ENCODE data around the gene UBALD2.
"Not testable (repeated sequence)": the region's sequence is repeated elsewhere in the genome, so short reads cannot be mapped to it uniquely, and the experiment has no call there.

The UBALD2 gene

GRCh38 chr17:76278268-76278908, 13.2 kb downstream of the UBALD2 start:
- no peak for DNase-seq

- peak; percentile 70 for DNase-seq
Observed at GRCh38 chr17:76278952-76279741, 14.0 kb downstream of the UBALD2 start.

- DNase-seq = no peak
Observed at GRCh38 chr17:76279742-76280287, 14.7 kb downstream of the UBALD2 start.

DNA sequence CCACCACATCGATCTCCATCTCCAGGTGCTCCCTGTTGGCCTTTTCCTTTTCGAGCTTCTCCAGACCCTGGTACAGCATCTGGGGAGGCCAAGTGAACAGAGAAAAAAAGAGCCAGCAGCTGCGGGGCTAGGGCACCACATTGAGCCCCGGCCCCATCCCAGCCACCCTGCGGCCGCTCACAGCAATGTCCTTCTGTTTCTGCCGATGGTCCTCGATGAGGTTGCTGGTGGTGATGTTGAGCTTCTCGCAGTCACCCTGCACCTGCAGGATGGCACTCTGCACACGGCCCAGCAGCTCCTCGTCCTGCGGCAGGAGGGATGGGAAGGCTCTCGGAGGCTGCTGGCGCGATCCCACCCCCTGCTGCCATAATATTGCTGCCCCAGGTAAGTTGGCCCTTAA, 15.5 kb downstream of the UBALD2 start:
- no peak for DNase-seq

DNA sequence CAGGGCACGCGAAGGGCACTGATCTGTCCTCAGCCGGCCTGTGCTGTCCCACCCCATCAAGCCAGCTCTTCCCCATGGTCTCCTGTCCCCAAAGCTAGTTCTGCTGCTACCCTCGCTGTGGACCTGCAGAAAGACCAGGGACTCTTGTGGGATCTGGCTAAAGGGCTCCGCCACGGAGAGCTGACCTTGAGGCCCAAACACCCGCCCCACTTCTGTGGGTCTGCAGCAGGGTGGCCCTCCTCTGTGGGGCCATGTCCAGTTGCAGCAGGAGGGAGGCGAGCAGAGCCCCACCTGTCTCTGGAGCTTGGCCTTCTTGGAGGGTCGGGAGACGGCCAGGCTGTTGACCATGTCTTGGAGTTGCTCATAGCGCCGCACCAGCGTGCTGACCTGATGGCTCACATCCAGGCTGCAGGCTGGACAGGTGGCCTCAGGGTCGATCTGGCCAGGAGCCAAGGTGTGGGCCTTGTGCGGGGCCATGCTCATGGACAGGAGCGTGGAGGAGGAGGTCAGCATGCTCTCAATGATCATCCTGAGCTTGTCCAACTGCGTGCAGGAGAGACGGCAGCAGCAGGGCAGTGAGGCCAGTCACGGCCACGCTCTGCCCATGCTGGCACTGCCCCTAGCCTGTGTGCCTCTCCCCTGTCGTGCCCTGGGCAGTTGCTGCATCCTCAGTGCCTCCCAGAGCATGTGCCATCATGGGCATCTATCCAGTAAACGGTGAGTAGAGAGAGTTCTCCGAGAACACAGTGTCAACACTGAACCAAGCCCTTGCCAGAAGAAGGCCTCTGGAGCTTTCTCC, 16.6 kb downstream of the UBALD2 start:
- no peak for DNase-seq

- no peak for DNase-seq
Observed at GRCh38 chr17:76292567-76292966, 27.4 kb downstream of the UBALD2 start.

- no peak for DNase-seq
Observed at GRCh38 chr17:76293106-76293505, 28.0 kb downstream of the UBALD2 start.

- DNase-seq = no peak
Observed at GRCh38 chr17:76296186-76296585, 31.0 kb downstream of the UBALD2 start.

DNA sequence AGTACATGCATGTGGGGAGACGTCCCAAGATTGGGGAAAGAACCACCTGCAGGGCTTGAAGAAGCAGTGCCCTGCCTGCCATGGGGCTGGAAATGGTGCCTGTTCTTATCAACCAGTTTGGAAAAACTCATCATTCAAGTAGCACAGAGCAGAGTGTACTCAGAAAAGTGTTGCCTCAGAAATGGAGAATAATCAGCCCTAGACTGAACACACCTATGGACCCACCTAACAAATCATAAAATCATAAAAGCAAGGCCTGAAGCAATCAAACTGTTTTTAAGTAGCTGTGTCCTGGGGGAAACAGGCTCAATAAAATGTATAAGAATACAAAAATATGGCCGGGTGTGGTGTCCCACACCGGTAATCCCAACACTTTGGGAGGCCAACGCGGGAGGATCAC, 31.7 kb downstream of the UBALD2 start:
- DNase-seq = no peak

GRCh38 chr17:76297436-76297835, 32.3 kb downstream of the UBALD2 start:
- no peak for DNase-seq

DNA sequence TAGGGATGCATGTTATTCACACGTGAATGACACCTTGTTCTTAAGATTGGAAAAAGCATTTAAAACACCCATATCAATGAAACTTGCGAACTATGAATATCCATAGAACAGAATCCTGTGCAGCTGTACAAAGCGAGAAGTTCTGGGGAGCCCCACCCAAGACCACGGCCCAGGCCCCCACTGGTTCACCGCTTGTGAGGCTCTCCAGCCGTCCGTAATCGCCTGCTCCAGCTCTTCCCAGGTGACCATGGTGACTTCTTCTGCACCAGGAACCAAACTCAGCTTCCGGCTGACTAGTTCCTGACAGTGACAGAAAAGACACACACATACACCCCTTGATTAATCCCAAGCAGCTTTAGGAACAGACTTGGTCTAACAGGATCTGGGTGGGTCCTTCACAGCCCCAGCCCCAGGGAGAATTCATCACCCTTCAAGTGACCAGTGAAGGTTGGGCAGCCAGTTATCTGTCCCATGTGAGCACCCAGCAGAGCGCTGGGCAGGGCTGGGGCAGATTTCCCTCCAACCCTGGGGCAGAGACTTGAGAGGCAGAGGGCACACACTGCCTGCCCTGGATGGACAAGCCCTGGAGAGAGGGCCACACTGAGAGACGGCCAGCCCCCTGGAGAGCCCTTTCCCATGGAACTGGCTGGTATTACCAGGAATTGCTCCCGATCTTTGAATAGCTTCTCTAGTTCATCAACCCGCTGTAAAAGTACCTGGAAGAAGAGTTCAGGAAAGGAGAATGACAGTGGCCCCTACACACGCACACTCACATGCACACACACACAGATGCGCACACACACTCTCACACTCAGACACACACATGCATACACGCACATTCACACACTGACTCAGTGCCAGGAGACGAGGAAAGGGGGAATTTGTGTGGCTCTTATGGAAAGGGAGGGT, 39.3 kb downstream of the UBALD2 start:
- DNase-seq = no peak

DNA sequence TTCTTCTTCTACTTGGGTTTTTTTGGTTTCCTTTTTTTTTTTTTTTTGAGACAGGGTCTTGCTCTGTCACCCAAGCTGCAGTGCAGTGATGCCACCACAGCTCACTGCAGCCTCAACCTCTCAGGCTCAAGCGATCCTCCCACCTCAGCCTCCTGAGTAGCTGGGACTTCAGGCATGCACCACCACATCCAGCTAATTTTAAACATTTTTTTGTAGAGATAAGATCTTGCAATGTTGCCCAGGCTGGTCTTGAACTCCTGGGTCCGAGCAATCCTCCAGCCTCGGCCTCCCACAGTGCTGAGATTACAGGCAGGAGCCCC, 39.9 kb downstream of the UBALD2 start:
- not testable (repeated sequence) for DNase-seq

DNA sequence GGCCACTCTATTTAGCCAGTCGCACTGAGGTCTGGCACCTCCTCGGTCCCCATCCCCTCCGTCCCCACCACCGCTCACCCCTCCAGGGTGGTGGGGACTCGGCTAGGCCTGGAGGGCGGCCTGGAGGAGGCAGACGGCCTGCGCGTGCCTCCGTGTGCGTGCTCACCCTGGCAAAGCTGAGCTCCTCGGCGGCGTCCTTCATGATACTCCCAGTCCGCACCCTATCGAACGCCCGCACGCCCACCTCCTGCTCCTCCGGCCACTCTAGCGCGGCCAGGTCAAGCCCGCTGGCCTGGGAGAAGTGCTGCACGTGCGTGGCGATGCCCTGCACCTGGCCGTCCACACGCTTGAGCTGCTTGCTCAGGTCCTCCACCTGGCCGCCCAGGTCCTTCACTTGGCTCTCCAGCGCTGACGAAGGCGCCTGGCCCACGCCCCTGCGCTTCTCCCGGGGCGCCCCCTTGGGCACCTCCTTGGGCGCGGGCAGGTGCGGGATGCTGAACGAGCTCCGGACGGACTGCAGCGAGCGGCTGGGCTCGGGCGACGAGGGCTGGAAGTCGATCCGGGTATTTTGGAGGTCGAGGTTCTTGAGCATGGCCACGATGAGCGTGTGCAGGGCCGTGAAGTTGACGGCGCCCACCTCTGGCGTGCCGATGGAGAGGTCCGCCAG, 42.3 kb downstream of the UBALD2 start:
- no peak for DNase-seq

DNA sequence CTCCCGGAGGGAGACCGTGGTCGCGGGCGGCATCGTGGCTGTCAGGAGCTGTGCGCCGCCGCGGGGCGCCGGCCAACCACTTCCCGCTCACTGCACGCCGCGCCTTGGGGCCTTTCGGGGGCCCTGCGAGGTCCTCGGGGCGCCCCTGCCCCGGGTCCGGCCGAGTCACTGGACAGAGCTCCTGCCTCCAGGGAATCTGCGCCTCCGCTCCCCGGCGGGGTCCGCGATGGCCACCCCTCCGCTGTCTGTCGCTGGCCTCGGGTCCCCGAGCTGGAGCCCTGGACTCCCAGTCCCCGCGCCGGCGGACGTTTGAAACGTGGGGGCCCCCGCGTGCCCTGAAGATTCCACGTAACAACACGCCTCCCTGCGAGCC, 42.8 kb downstream of the UBALD2 start, which contains the start of gene QRICH2:
TSS of gene QRICH2 (minus strand) at position 311 of the 373 bp plus-strand sequence. CDS start at position 33, 278 bp downstream.
- DNase-seq = no peak

GRCh38 chr17:76309461-76309860, 44.3 kb downstream of the UBALD2 start:
- no peak for DNase-seq

GRCh38 chr17:76312735-76313134, 47.6 kb downstream of the UBALD2 start:
- no peak for DNase-seq

- peak; percentile 9 for DNase-seq
Observed at GRCh38 chr17:76314392-76315227, 49.5 kb downstream of the UBALD2 start.

DNA sequence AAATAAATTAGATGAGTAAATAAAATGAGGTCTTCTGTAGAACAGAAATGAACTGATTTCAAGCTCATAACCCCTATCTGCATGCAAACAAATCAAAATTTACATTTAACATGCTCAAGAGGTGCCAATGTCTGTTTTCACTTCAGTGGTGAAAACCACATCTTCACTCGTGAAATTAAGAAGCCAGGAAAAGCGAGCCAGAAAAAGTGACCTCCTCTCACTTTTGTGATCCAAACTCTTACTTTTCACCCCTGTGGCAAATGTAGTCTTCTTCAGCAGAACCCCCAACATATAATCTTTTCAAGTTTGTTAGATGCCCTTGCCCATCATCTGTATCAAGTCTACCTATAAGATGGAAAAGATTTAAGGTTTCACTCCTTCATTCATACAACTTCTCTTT, 52.4 kb downstream of the UBALD2 start:
- DNase-seq = no peak

DNA sequence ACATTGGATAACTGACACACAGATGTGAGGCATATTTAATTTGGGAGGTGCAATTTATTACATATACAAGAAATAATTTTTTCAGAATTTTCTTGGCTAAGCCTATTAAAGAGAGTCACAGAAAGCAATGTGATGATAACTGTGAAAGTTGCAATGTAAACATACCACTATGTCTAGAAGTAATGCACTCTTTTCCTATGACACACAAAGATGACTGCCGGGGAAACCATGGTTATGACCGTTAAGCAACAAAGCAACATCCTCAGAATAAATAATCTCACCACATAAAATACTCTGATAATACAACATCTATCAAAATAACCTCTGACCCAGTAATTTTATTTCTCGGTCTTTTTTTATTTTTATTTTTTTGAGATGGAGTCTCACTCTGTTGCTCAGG, 53.4 kb downstream of the UBALD2 start:
- peak; percentile 68 for DNase-seq

Measured in fibroblast of skin of back (primary cell).